HCT116 (cell line): ENCODE data around the gene DDX18. TPM values are rescaled to one million over a fixed set of nuclear protein-coding genes. Genes with fewer than 3 reads are reported as not detected.

ENCODE experiments used
- ATAC-seq: fragments of 200-7000 bp; cut with Tn5 transposase; 2 replicates; pipeline ENCODE4 v1.9.1; 2020; ENCODE audit warnings: mild to moderate bottlenecking, moderate library complexity
- BruUV-seq: library from RNA; stranded (reverse); fragments of 400-500 nt; replicated peaks from 2 replicates; lab custom pipeline; 2021; lab: Mats Ljungman, UMichigan
- CTCF ChIA-PET: fragments of 300-600 bp; sonication (Branson Sonifier 250); formaldehyde crosslinking; loops from one replicate; lab custom pipeline; 2021; ENCODE audit warnings: antibody characterized with exemption; lab: Charles Lee
- POLR2A ChIA-PET: fragments of 300-600, 350-600 bp; sonication (Branson Sonifier 250); formaldehyde crosslinking; loops from one replicate; lab custom pipeline; 2021; ENCODE audit warnings: antibody characterized with exemption; lab: Charles Lee
- RAD21 ChIA-PET, 2 experiments: fragments of 300-600 bp; sonication (Branson Sonifier 250); formaldehyde crosslinking; loops; one replicate each; lab custom pipeline; 2023; ENCODE audit warnings: low total read pairs in 2 of 2; ENCODE audit not compliant: uncharacterized antibody in 2 of 2, unreplicated experiment in 2 of 2, low non-redundant PET in 1 of 2; lab: Charles Lee
- DNase-seq: peaks from one replicate; pipeline ENCODE4 v3.0.0-alpha.2; 2010; ENCODE audit warnings: low read depth, low spot score
- H2AFZ ChIP-seq: fragments of 200-600 bp; shearing (Covaris generic), sonication (generic); 2 replicates; pipeline ENCODE4 v1.6.1; 2017; ENCODE audit warnings: low read depth, mixed run types, mixed read lengths, antibody characterized with exemption, low read length; ENCODE audit not compliant: poor library complexity, severe bottlenecking
- H3K27ac ChIP-seq: 2 replicates; pipeline ENCODE4 v1.5.1; 2012; ENCODE audit warnings: low read depth, low read length
- H3K27me3 ChIP-seq: fragments of 200-600 bp; sonication (generic); 2 replicates; pipeline ENCODE4 v1.6.1; 2016; ENCODE audit warnings: mixed run types, low read length, mixed read lengths; ENCODE audit not compliant: insufficient read depth
- H3K36me3 ChIP-seq, 2 experiments: fragments of 200-500 bp in 1 of 2; fragments of 200-600 bp in 1 of 2; sonication (Bioruptor generic) in 1 of 2; sonication (generic) in 1 of 2; 2 replicates each; pipeline versions ENCODE4 v1.5.1 to v1.6.1; 2014 to 2016; ENCODE audit warnings: low read length in 2 of 2, inconsistent platforms in 1 of 2, mixed read lengths in 1 of 2, mixed run types in 1 of 2; ENCODE audit not compliant: insufficient read depth in 2 of 2, control insufficient read depth in 1 of 2
- H3K4me1 ChIP-seq, 2 experiments: fragments of 200-600 bp in 1 of 2; sonication (generic) in 1 of 2; 2 replicates each; pipeline versions ENCODE4 v1.5.1 to v1.6.1; 2012 to 2017; ENCODE audit warnings: low read length in 2 of 2, inconsistent platforms in 1 of 2, mild to moderate bottlenecking in 1 of 2, mixed read lengths in 1 of 2, mixed run types in 1 of 2, moderate library complexity in 1 of 2; ENCODE audit not compliant: insufficient read depth in 2 of 2, control insufficient read depth in 1 of 2
- H3K4me2 ChIP-seq: fragments of 200-600 bp; sonication (generic); 2 replicates; pipeline ENCODE4 v1.6.1; 2017; ENCODE audit warnings: mixed run types, low read length, mixed read lengths
- H3K4me3 ChIP-seq, 2 experiments: fragments of 200-600 bp in 1 of 2; sonication (generic) in 1 of 2; replicated peaks in 1 of 2; 2 replicates each; pipeline ENCODE4 v1.5.1; 2011 to 2016; ENCODE audit warnings: low read length in 2 of 2, control low read depth in 1 of 2, low read depth in 1 of 2, mild to moderate bottlenecking in 1 of 2, mixed read lengths in 1 of 2, mixed run types in 1 of 2
- H3K79me2 ChIP-seq: fragments of 200-600 bp; sonication (generic); 2 replicates; pipeline ENCODE4 v1.6.1; 2017; ENCODE audit warnings: mild to moderate bottlenecking, mixed run types, low read length, moderate library complexity, mixed read lengths; ENCODE audit not compliant: insufficient read depth
- H3K9ac ChIP-seq: fragments of 200-600 bp; sonication (generic); 2 replicates; pipeline ENCODE4 v1.6.1; 2016; ENCODE audit warnings: low read length, mixed read lengths
- H3K9me2 ChIP-seq: fragments of 200-600 bp; sonication (generic), shearing (Covaris generic); 2 replicates; pipeline ENCODE4 v1.6.1; 2017; ENCODE audit warnings: mixed run types, mild to moderate bottlenecking, moderate library complexity; ENCODE audit not compliant: insufficient read depth
- H3K9me3 ChIP-seq, 2 experiments: fragments of 200-500 bp in 1 of 2; fragments of 200-600 bp in 1 of 2; sonication (Bioruptor generic) in 1 of 2; sonication (generic) in 1 of 2; 2 replicates each; pipeline ENCODE4 v1.6.1; 2014 to 2017; ENCODE audit warnings: low read length in 2 of 2, mixed read lengths in 2 of 2, inconsistent platforms in 1 of 2, low read depth in 1 of 2, mild to moderate bottlenecking in 1 of 2, mixed run types in 1 of 2, moderate library complexity in 1 of 2; ENCODE audit not compliant: control insufficient read depth in 1 of 2, insufficient read depth in 1 of 2
- H4K20me1 ChIP-seq: fragments of 200-600 bp; sonication (generic), shearing (Covaris generic); 2 replicates; pipeline ENCODE4 v1.6.1; 2017; ENCODE audit warnings: mixed run types, mild to moderate bottlenecking, moderate library complexity; ENCODE audit not compliant: insufficient read depth
- CBX3 ChIP-seq: IDR thresholded peaks from 2 replicates; pipeline ENCODE4 v1.6.1; 2012; ENCODE audit warnings: low read depth
- SP1 ChIP-seq: IDR thresholded peaks from 2 replicates; pipeline ENCODE4 v1.6.1; 2012; ENCODE audit warnings: low read depth
- TCF7L2 ChIP-seq: IDR thresholded peaks from 2 replicates; pipeline ENCODE4 v1.7.0; 2011; ENCODE audit warnings: borderline replicate concordance, inconsistent platforms; ENCODE audit not compliant: insufficient read depth, insufficient read length; ENCODE audit errors: extremely low read depth
- ZFX ChIP-seq: fragments of 450-650 bp; IDR thresholded peaks from 2 replicates; pipeline ENCODE4 v1.6.1; 2017
- ZNF274 ChIP-seq: fragments of 200-500 bp; sonication (Bioruptor generic); IDR thresholded peaks from 2 replicates; pipeline ENCODE4 v1.6.1; 2014; ENCODE audit warnings: mild to moderate bottlenecking, low read depth, low read length, inconsistent platforms
- intact Hi-C: fragments of 100-400 bp; cut with micrococcal nuclease; formaldehyde crosslinking; loops from 2 replicates; pipeline ENCODE4 v1.10.0; 2022
- total RNA-seq: library from RNA; stranded (reverse); gene quantifications from one replicate; pipeline ENCODE4 v1.2.1, GENCODE V29; 2021; ENCODE audit not compliant: unreplicated experiment
- TF ChIP-seq, protein P1 (sequence below), 3 experiments: fragments of 200-600 bp in 1 of 3; sonication (generic) in 1 of 3; IDR thresholded peaks in 2 of 3; conservative IDR thresholded peaks in 1 of 3; 2 replicates each; pipeline ENCODE4 v1.5.1; 2012 to 2017; ENCODE audit warnings: low read depth in 2 of 3, low read length in 2 of 3, antibody characterized with exemption in 1 of 3, borderline replicate concordance in 1 of 3, control low read depth in 1 of 3, mild to moderate bottlenecking in 1 of 3, mixed read lengths in 1 of 3, mixed run types in 1 of 3, moderate library complexity in 1 of 3; ENCODE audit not compliant: insufficient read depth in 1 of 3
- TF ChIP-seq, protein P2 (sequence below): IDR thresholded peaks from 2 replicates; pipeline ENCODE4 v1.6.1; 2012; ENCODE audit warnings: low read depth
- TF ChIP-seq, protein P3 (sequence below): IDR thresholded peaks from 2 replicates; pipeline ENCODE4 v1.6.1; 2012

Gene DDX18
- total RNA-seq, 1 experiment from 2014 or later = 99.7 TPM

GRCh38 chr2:117858892-117859531, 44.5 kb downstream of the DDX18 start:
- no peaks in the 10 kb centered on the region for H3K9me3 ChIP-seq
- no peaks in the 10 kb centered on the region for H3K9me2 ChIP-seq
- H3K79me2 ChIP-seq = no peaks in the 10 kb centered on the region
- H3K27ac ChIP-seq = no peak overlapping the region
- no peaks in the 10 kb centered on the region for H4K20me1 ChIP-seq
- intact Hi-C loops = no loop called here
- no peak overlapping the region for H3K4me3 ChIP-seq
- DNase-seq (no peak), ATAC-seq (no peak)
- ChIA-PET CTCF (no interaction called here), POLR2A (no interaction called here), RAD21 (no interaction called here)
- H3K9ac ChIP-seq = no peak overlapping the region
- H3K36me3 ChIP-seq = no peaks in the 10 kb centered on the region
- H3K4me2 ChIP-seq = no peak overlapping the region
- TF ChIP-seq CBX3 (no peak), ZFX (no peak), ZNF274 (no peak), TCF7L2 (no peak), SP1 (no peak)
- TF ChIP-seq, protein P1, sequence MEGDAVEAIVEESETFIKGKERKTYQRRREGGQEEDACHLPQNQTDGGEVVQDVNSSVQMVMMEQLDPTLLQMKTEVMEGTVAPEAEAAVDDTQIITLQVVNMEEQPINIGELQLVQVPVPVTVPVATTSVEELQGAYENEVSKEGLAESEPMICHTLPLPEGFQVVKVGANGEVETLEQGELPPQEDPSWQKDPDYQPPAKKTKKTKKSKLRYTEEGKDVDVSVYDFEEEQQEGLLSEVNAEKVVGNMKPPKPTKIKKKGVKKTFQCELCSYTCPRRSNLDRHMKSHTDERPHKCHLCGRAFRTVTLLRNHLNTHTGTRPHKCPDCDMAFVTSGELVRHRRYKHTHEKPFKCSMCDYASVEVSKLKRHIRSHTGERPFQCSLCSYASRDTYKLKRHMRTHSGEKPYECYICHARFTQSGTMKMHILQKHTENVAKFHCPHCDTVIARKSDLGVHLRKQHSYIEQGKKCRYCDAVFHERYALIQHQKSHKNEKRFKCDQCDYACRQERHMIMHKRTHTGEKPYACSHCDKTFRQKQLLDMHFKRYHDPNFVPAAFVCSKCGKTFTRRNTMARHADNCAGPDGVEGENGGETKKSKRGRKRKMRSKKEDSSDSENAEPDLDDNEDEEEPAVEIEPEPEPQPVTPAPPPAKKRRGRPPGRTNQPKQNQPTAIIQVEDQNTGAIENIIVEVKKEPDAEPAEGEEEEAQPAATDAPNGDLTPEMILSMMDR (IDR thresholded peaks at IDR 0.05 in 2 of 3, conservative IDR thresholded peaks at IDR 0.05 in 1 of 3; ENCODE audit: borderline replicate concordance in 1 of 3, insufficient read depth in 1 of 3, low read depth in 2 of 3, low read length in 2 of 3) = no peak
- TF ChIP-seq, protein P2, sequence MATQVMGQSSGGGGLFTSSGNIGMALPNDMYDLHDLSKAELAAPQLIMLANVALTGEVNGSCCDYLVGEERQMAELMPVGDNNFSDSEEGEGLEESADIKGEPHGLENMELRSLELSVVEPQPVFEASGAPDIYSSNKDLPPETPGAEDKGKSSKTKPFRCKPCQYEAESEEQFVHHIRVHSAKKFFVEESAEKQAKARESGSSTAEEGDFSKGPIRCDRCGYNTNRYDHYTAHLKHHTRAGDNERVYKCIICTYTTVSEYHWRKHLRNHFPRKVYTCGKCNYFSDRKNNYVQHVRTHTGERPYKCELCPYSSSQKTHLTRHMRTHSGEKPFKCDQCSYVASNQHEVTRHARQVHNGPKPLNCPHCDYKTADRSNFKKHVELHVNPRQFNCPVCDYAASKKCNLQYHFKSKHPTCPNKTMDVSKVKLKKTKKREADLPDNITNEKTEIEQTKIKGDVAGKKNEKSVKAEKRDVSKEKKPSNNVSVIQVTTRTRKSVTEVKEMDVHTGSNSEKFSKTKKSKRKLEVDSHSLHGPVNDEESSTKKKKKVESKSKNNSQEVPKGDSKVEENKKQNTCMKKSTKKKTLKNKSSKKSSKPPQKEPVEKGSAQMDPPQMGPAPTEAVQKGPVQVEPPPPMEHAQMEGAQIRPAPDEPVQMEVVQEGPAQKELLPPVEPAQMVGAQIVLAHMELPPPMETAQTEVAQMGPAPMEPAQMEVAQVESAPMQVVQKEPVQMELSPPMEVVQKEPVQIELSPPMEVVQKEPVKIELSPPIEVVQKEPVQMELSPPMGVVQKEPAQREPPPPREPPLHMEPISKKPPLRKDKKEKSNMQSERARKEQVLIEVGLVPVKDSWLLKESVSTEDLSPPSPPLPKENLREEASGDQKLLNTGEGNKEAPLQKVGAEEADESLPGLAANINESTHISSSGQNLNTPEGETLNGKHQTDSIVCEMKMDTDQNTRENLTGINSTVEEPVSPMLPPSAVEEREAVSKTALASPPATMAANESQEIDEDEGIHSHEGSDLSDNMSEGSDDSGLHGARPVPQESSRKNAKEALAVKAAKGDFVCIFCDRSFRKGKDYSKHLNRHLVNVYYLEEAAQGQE = no peak
- TF ChIP-seq, protein P3, sequence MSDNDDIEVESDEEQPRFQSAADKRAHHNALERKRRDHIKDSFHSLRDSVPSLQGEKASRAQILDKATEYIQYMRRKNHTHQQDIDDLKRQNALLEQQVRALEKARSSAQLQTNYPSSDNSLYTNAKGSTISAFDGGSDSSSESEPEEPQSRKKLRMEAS = no peak
- peaks cover 6 to 14% of the 10 kb centered on the region in 2 experiments for H3K4me1 ChIP-seq
- no peak overlapping the region for H2AFZ ChIP-seq
- H3K27me3 ChIP-seq = no peaks in the 10 kb centered on the region
- BruUV-seq = no TSS peak
